ENCODE results near the gene MACO1.
A peak's percentile ranks its signal among the peaks of the same experiment; 100 is the strongest.

MACO1 gene

GRCh38 chr1:25527226-25527846 is 96.6 kb downstream of the MACO1 start:
- DNase-seq, result no peak

- no peak for DNase-seq
Observed at GRCh38 chr1:25527946-25528595, 97.4 kb downstream of the MACO1 start.

- no peak for DNase-seq
Observed at GRCh38 chr1:25528881-25529517, 98.3 kb downstream of the MACO1 start.

GRCh38 chr1:25529518-25530185 is 99.0 kb downstream of the MACO1 start:
- no peak for DNase-seq

GRCh38 chr1:25530186-25531081 is 99.7 kb downstream of the MACO1 start:
- DNase-seq, result no peak

- no peak for DNase-seq
Observed at GRCh38 chr1:25531082-25531461, 100.4 kb downstream of the MACO1 start.

- DNase-seq, result no peak
Observed at GRCh38 chr1:25532970-25533369, 102.3 kb downstream of the MACO1 start.

GRCh38 chr1:25533775-25534409 is 103.2 kb downstream of the MACO1 start:
- DNase-seq, result no peak

- no peak for DNase-seq
Observed at GRCh38 chr1:25534410-25534788, 103.7 kb downstream of the MACO1 start.

GRCh38 chr1:25536124-25536523 is 105.4 kb downstream of the MACO1 start:
- no peak for DNase-seq

GRCh38 chr1:25537153-25537831 is 106.6 kb downstream of the MACO1 start:
- DNase-seq, result no peak

GRCh38 chr1:25538191-25538767 is 107.6 kb downstream of the MACO1 start:
- DNase-seq, result no peak

GRCh38 chr1:25540750-25541342 is 110.1 kb downstream of the MACO1 start:
- no peak for DNase-seq

- no peak for DNase-seq
Observed at GRCh38 chr1:25541425-25541824, 110.7 kb downstream of the MACO1 start.

GRCh38 chr1:25541889-25542658 is 111.4 kb downstream of the MACO1 start:
- no peak for DNase-seq

GRCh38 chr1:25543005-25543424 is 112.3 kb downstream of the MACO1 start:
- no peak for DNase-seq

- peak in 3 of 4 experiments; percentile 20 to 54 (median 25) for DNase-seq
Observed at GRCh38 chr1:25543425-25544242, 112.9 kb downstream of the MACO1 start, which contains the start of gene LDLRAP1. LDLRAP1 (plus strand) TSS chr1:25543606; CDS start chr1:25543699, 93 bp downstream.

- no peak for DNase-seq
Observed at GRCh38 chr1:25544243-25544764, 113.6 kb downstream of the MACO1 start.

GRCh38 chr1:25544819-25545218 is 114.1 kb downstream of the MACO1 start:
- DNase-seq, result no peak

All from activated naive CD4-positive, alpha-beta T cell (primary cell).